Neuronal stem cell (in vitro differentiated cells): ENCODE results near the gene ST3GAL4.

Experiments
- DNase-seq: peaks from one replicate; pipeline ENCODE4 v3.0.0-alpha.2; 2013; ENCODE audit warnings: low spot score
- H2AFZ ChIP-seq: one replicate; pipeline ENCODE4 v1.6.1; 2013; ENCODE audit warnings: mild to moderate bottlenecking, low read length, inconsistent platforms
- H2AK5ac ChIP-seq: 2 replicates; pipeline ENCODE4 v1.6.1; 2013; ENCODE audit warnings: low read depth, mild to moderate bottlenecking, inconsistent platforms, low read length, moderate library complexity, mixed read lengths
- H2BK120ac ChIP-seq: 2 replicates; pipeline ENCODE4 v1.6.1; 2013; ENCODE audit warnings: low read depth, mild to moderate bottlenecking, inconsistent platforms, low read length, moderate library complexity, mixed read lengths
- H2BK12ac ChIP-seq: one replicate; pipeline ENCODE4 v1.6.1; 2013; ENCODE audit warnings: low read length, inconsistent platforms
- H2BK15ac ChIP-seq: 2 replicates; pipeline ENCODE4 v1.6.1; 2013; ENCODE audit warnings: mild to moderate bottlenecking, low read length, inconsistent platforms, mixed read lengths
- H2BK5ac ChIP-seq: one replicate; pipeline ENCODE4 v1.6.1; 2013; ENCODE audit warnings: inconsistent platforms, mild to moderate bottlenecking, low read length, moderate library complexity
- H3K14ac ChIP-seq: one replicate; pipeline ENCODE4 v1.6.1; 2013; ENCODE audit warnings: low read length, inconsistent platforms
- H3K18ac ChIP-seq: 2 replicates; pipeline ENCODE4 v1.6.1; 2013; ENCODE audit warnings: low read length, inconsistent platforms
- H3K23ac ChIP-seq: 2 replicates; pipeline ENCODE4 v1.6.1; 2013; ENCODE audit warnings: low read depth, mild to moderate bottlenecking, mixed read lengths, low read length, inconsistent platforms; ENCODE audit not compliant: poor library complexity
- H3K27ac ChIP-seq: replicated peaks from 3 replicates; pipeline ENCODE4 v1.5.1; 2013; ENCODE audit warnings: low read length, inconsistent platforms
- H3K27me3 ChIP-seq, 3 experiments: 2 replicates each; pipeline ENCODE4 v1.6.1; 2013; ENCODE audit warnings: low read length in 3 of 3, mild to moderate bottlenecking in 2 of 3, inconsistent platforms in 1 of 3, low read depth in 1 of 3, mixed read lengths in 1 of 3, moderate library complexity in 1 of 3; ENCODE audit not compliant: control insufficient read depth in 3 of 3, insufficient read depth in 3 of 3
- H3K36me3 ChIP-seq, 2 donors: replicated peaks in 1 of 2; 2 replicates each; pipeline ENCODE4 v1.6.1; 2013; ENCODE audit warnings: low read length in 2 of 2; ENCODE audit not compliant: control insufficient read depth in 2 of 2, insufficient read depth in 2 of 2
- H3K4ac ChIP-seq: 2 replicates; pipeline ENCODE4 v1.6.1; 2013; ENCODE audit warnings: inconsistent platforms, mild to moderate bottlenecking, low read length, moderate library complexity
- H3K4me1 ChIP-seq, 2 donors: 1 replicate in 1 of 2; 2 replicates in 1 of 2; pipeline ENCODE4 v1.6.1; 2013; ENCODE audit warnings: low read length in 2 of 2, low read depth in 1 of 2; ENCODE audit not compliant: control insufficient read depth in 2 of 2, insufficient read depth in 1 of 2
- H3K4me2 ChIP-seq: one replicate; pipeline ENCODE4 v1.6.1; 2013; ENCODE audit warnings: mild to moderate bottlenecking, low read length, inconsistent platforms; ENCODE audit not compliant: insufficient read depth, poor library complexity, severe bottlenecking
- H3K4me3 ChIP-seq, 2 donors: 2 replicates each; pipeline ENCODE4 v1.5.1; 2013; ENCODE audit warnings: low read length in 2 of 2, mild to moderate bottlenecking in 2 of 2, inconsistent platforms in 1 of 2, moderate library complexity in 1 of 2
- H3K79me1 ChIP-seq: one replicate; pipeline ENCODE4 v1.6.1; 2013; ENCODE audit warnings: low read depth, mild to moderate bottlenecking, inconsistent platforms, low read length, moderate library complexity
- H3K9ac ChIP-seq: one replicate; pipeline ENCODE4 v1.6.1; 2013; ENCODE audit warnings: mild to moderate bottlenecking, low read depth, low read length, inconsistent platforms; ENCODE audit not compliant: poor library complexity
- H3K9me3 ChIP-seq, 2 donors: replicated peaks in 1 of 2; 2 replicates each; pipeline versions ENCODE3 to v1.6.1; 2013; ENCODE audit warnings: low read length in 2 of 2, mild to moderate bottlenecking in 2 of 2, inconsistent platforms in 1 of 2, low read depth in 1 of 2, mixed read lengths in 1 of 2, moderate library complexity in 1 of 2; ENCODE audit not compliant: control insufficient read depth in 2 of 2, insufficient read depth in 1 of 2
- H4K8ac ChIP-seq: one replicate; pipeline ENCODE4 v1.6.1; 2013; ENCODE audit warnings: low read depth, mild to moderate bottlenecking, inconsistent platforms, low read length, moderate library complexity
- H4K91ac ChIP-seq: one replicate; pipeline ENCODE4 v1.6.1; 2013; ENCODE audit warnings: low read length, low read depth, mild to moderate bottlenecking, inconsistent platforms; ENCODE audit not compliant: poor library complexity
- WGBS, 2 donors: extraction: QIAGEN DNeasy Blood & Tissue Kit; methylation state at CpG; one replicate each; pipeline ENCODE4 v1.1.7; 2013; ENCODE audit warnings: missing lambda C conversion rate in 2 of 2, mixed read lengths in 1 of 2; ENCODE audit not compliant: insufficient read length in 2 of 2, insufficient replicate concordance in 1 of 2; ENCODE audit errors: extremely low coverage in 2 of 2; 5-methylcytosine and 5-hydroxymethylcytosine counted together

Gene ST3GAL4

DNA sequence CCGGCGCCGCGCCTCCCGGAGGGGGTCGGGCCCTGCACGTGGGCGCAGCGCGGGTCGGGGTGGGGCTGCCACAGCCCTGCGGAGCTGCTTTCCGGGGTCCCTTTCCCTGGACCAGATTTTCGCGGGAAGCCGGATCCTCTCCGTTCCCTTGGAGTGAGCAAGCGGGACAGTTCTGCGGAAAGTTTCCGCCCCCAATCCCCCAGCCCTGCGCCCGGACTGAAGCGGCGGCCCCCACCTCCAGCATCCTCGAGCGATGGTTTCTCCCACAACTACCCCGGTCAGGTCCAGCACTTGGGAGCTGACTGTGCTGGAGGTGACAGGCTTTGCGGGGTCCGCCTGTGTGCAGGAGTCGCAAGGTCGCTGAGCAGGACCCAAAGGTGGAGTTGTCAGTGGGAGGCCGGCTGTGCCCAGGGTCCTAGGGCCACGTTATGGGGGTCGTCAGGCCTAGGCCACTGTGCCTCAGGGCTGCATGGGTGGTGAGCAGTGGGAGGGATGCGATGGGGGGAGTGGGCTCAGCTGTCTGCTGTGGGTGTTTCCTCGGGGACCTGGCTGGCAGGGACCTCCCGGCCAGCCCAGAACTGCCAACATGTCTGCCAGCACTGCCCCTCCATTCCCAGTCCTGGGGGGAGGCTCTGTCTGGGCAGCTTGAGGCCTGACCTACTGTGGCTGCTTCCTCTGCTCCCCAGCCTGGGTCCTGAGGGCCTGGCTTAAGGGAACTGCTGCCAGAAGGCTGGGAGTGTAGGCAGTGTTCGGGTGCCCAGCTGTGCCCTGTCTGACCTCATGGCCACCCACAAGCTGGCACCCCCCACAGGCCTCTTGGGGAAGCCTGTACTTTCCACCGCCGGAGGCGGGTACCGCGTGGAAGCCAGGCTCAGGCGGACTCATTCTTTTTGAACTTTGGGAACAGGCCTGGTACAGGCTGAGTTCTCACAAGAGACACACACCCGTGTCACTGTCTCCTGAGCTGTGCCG, 726 bp downstream of the ST3GAL4 start:
- H3K4me2 ChIP-seq, result peak overlapping the region; percentile 68
- peak overlapping the region; percentile 59 for H2BK15ac ChIP-seq
- peak overlapping the region; percentile 30 for H3K4ac ChIP-seq
- H3K4me3 ChIP-seq, result peak overlapping the region; percentile 80 to 87
- peak overlapping the region; percentile 89 for H2AFZ ChIP-seq
- H3K4me1 ChIP-seq, result peaks cover 12 to 20% of the 10 kb centered on the region in 2 donors
- H4K8ac ChIP-seq, result peak overlapping the region; percentile 57
- peak overlapping the region; percentile 16 for H3K23ac ChIP-seq
- peak overlapping the region; percentile 49 for H3K14ac ChIP-seq
- no peaks in the 10 kb centered on the region for H3K9me3 ChIP-seq
- peak overlapping the region; percentile 75 for H3K9ac ChIP-seq
- peaks cover 19% of the 10 kb centered on the region for H3K79me1 ChIP-seq
- WGBS, 2 donors, result no CpG with 5 or more reads among the region's 46 CpGs
- no peak overlapping the region for H2BK120ac ChIP-seq
- H3K18ac ChIP-seq, result peak overlapping the region; percentile 83
- peak overlapping the region; percentile 86 for H2BK12ac ChIP-seq
- H3K27me3 ChIP-seq, result no peaks in the 10 kb centered on the region
- H2BK5ac ChIP-seq, result no peak overlapping the region
- DNase-seq, result no peak
- peak overlapping the region; percentile 41 for H4K91ac ChIP-seq
- peak overlapping the region; percentile 85 for H2AK5ac ChIP-seq
- H3K27ac ChIP-seq, result no peak overlapping the region
- peaks cover 0 to 22% of the 10 kb centered on the region in 2 donors for H3K36me3 ChIP-seq

DNA sequence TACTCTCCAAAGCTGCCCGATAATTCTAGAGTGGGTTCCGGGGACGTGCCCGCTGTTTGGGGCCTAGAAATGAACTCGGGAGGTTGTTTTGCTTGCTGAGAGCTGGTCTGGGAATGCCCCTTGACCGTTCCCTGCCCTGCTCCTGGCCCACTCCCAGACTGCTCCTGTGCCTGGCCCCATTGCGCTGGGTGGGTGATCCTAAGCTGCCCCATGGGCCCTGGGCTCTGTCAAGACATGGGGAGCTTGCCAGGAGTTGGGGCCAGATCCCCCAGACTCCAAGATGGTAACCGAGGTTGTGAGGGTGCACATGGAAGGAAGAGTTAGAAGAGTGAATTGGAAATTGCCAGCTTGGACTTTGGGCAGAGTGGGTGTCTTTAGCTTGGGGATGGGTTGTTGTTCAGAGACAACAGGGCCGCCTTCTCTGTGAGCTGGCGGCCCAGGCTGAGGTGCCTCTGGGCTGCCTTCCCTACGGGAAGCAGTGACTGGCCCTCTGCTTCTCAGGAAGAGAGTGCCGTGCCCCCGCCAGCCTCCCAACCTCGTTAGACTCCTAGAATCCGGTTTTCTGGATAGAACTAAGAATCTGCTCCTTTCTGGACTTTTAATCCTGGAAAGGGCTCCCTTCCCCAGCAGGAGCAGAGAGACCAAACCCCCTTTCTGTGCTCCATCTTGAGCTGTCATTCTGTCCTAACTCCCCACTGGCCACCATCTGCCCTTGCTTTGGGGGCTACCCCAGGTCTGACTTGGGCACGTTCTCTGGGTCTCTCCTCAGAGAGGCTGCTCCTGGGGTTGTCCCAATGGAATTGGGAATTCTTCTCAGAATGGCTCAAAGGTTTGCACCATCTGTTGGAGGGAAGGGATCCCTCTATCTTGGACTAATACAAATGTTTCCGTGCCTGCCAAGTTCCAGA, 1.8 kb downstream of the ST3GAL4 start:
- H3K79me1 ChIP-seq, result peaks cover 17% of the 10 kb centered on the region
- H4K91ac ChIP-seq, result no peak overlapping the region
- no peak overlapping the region for H2AFZ ChIP-seq
- H2BK5ac ChIP-seq, result no peak overlapping the region
- H3K4ac ChIP-seq, result no peak overlapping the region
- peaks cover 12 to 20% of the 10 kb centered on the region in 2 donors for H3K4me1 ChIP-seq
- WGBS, 2 donors, result no CpG with 5 or more reads among the region's 17 CpGs
- H2BK120ac ChIP-seq, result no peak overlapping the region
- no peak overlapping the region for H3K14ac ChIP-seq
- H2BK12ac ChIP-seq, result no peak overlapping the region
- no peak overlapping the region for H3K4me2 ChIP-seq
- H3K4me3 ChIP-seq, result peak overlapping the region in 1 of 2 donors; percentile 80
- no peak overlapping the region for H3K23ac ChIP-seq
- no peaks in the 10 kb centered on the region for H3K9me3 ChIP-seq
- H2AK5ac ChIP-seq, result peak overlapping the region; percentile 12
- H3K18ac ChIP-seq, result no peak overlapping the region
- no peak for DNase-seq
- peaks cover 0 to 12% of the 10 kb centered on the region in 2 donors for H3K36me3 ChIP-seq
- no peak overlapping the region for H3K27ac ChIP-seq
- H2BK15ac ChIP-seq, result no peak overlapping the region
- no peak overlapping the region for H4K8ac ChIP-seq
- H3K27me3 ChIP-seq, result no peaks in the 10 kb centered on the region
- H3K9ac ChIP-seq, result no peak overlapping the region

DNA sequence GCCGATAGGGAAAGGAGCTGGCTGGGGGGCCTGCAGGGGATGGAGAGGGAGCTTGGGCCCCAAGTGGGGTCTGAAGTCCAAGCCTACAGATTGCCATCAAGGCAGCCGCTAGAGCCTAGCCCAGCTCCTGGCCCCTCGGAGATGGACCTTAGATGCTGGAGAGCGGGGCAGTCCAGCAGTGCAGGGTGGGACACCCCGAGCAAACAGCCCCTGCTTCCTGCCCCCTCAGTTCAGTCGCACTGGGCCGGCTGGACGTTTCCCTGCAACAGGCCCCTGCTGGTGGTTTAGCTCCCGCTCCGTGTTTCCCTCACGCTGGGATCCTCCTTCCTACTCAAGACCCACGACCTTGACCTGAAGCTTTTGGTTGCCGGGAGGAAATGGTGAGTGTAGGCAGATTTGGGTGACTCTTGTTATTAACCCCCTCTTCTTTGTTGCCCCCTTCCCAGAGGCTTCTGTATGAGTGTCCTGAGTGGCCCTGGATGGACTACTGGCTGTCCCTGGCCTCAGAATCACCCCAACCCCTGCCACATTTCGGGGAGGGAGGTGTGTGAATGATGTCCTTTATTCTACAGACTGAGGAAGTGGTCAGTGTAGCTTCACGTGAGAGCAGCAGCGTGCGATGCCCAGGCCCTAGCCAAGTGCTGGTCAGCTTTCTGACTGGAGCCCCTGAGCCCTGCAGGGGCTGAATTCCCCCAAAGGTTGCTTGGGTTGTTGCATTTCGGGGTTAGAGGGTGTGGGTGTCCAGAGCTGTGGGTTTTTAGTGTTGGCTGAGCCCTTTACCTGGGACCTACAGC, 2.7 kb downstream of the ST3GAL4 start:
- Histone ChIP-seq H3K9me3 (no peaks in the 10 kb centered on the region), H3K4me3 (no peak overlapping the region), H3K27me3 (no peaks in the 10 kb centered on the region), H3K4me1 (peaks cover 12 to 27% of the 10 kb centered on the region in 2 donors), H2BK15ac (no peak overlapping the region), H2BK120ac (no peak overlapping the region), H3K79me1 (peaks cover 16% of the 10 kb centered on the region), H3K23ac (no peak overlapping the region), H3K14ac (no peak overlapping the region), H4K8ac (no peak overlapping the region), H2AFZ (no peak overlapping the region), H3K9ac (no peak overlapping the region), H2AK5ac (peak overlapping the region; percentile 12), H2BK5ac (no peak overlapping the region), H3K27ac (no peak overlapping the region), H3K18ac (no peak overlapping the region), H3K4me2 (no peak overlapping the region), H3K4ac (no peak overlapping the region), H2BK12ac (no peak overlapping the region), H3K36me3 (peaks cover 0 to 5% of the 10 kb centered on the region in 2 donors), H4K91ac (no peak overlapping the region)
- no CpG with 5 or more reads among the region's 18 CpGs for WGBS, 2 donors
- no peak for DNase-seq
